H9 (cell line): Measurements from ENCODE around the gene RASSF7. TPM values are rescaled to one million over a fixed set of nuclear protein-coding genes. Genes with fewer than 3 reads are reported as not detected.

ENCODE experiments used
- DNase-seq: peaks from one replicate; pipeline ENCODE4 v3.0.0-alpha.2; 2017
- H2AFZ ChIP-seq: one replicate; pipeline ENCODE4 v1.6.1; 2013; ENCODE audit warnings: mild to moderate bottlenecking, low read length, control low read depth, moderate library complexity
- H2AK5ac ChIP-seq: 2 replicates; pipeline ENCODE4 v1.6.1; 2013; ENCODE audit warnings: low read length, control low read depth, mixed read lengths; ENCODE audit not compliant: insufficient read length
- H2BK120ac ChIP-seq: one replicate; pipeline ENCODE4 v1.6.1; 2013; ENCODE audit warnings: low read depth, mild to moderate bottlenecking, low read length, control low read depth, inconsistent platforms; ENCODE audit not compliant: poor library complexity, severe bottlenecking
- H2BK12ac ChIP-seq: 2 replicates; pipeline ENCODE4 v1.6.1; 2013; ENCODE audit warnings: low read length, control low read depth, mixed read lengths, low read depth; ENCODE audit not compliant: insufficient read length
- H2BK15ac ChIP-seq: 2 replicates; pipeline ENCODE4 v1.6.1; 2013; ENCODE audit warnings: low read depth, low read length, control low read depth
- H2BK20ac ChIP-seq: one replicate; pipeline ENCODE4 v1.6.1; 2013; ENCODE audit warnings: low read depth, mild to moderate bottlenecking, low read length, control low read depth, inconsistent platforms; ENCODE audit not compliant: poor library complexity, severe bottlenecking
- H2BK5ac ChIP-seq: 2 replicates; pipeline ENCODE4 v1.6.1; 2013; ENCODE audit warnings: low read length, control low read depth, mixed read lengths; ENCODE audit not compliant: insufficient read length
- H3K14ac ChIP-seq: 2 replicates; pipeline ENCODE4 v1.6.1; 2013; ENCODE audit warnings: low read length, control low read depth; ENCODE audit not compliant: insufficient read depth
- H3K18ac ChIP-seq: 2 replicates; pipeline ENCODE4 v1.6.1; 2013; ENCODE audit warnings: low read depth, mild to moderate bottlenecking, mixed read lengths, low read length, control low read depth; ENCODE audit not compliant: insufficient read length
- H3K23ac ChIP-seq: 2 replicates; pipeline ENCODE4 v1.6.1; 2013; ENCODE audit warnings: low read length, control low read depth, mixed read lengths, low read depth; ENCODE audit not compliant: insufficient read length
- H3K23me2 ChIP-seq: 2 replicates; pipeline ENCODE4 v1.6.1; 2013; ENCODE audit warnings: low read depth, mild to moderate bottlenecking, mixed read lengths, low read length, control low read depth; ENCODE audit not compliant: insufficient read length, poor library complexity, severe bottlenecking
- H3K27ac ChIP-seq: 2 replicates; pipeline ENCODE4 v1.5.1; 2013; ENCODE audit warnings: low read length, control low read depth, mixed read lengths, low read depth; ENCODE audit not compliant: insufficient read length
- H3K27me3 ChIP-seq: 2 replicates; pipeline ENCODE4 v1.6.1; 2013; ENCODE audit warnings: low read length, control low read depth, inconsistent platforms; ENCODE audit not compliant: insufficient read depth
- H3K4ac ChIP-seq: 2 replicates; pipeline ENCODE4 v1.6.1; 2013; ENCODE audit warnings: low read depth, mild to moderate bottlenecking, control low read depth, inconsistent platforms, low read length, moderate library complexity
- H3K4me1 ChIP-seq: 2 replicates; pipeline ENCODE4 v1.6.1; 2013; ENCODE audit warnings: low read length, control low read depth, inconsistent platforms; ENCODE audit not compliant: insufficient read depth
- H3K4me2 ChIP-seq: 2 replicates; pipeline ENCODE4 v1.6.1; 2013; ENCODE audit warnings: low read length, control low read depth, mixed read lengths; ENCODE audit not compliant: insufficient read length, insufficient read depth
- H3K56ac ChIP-seq: 2 replicates; pipeline ENCODE4 v1.6.1; 2013; ENCODE audit warnings: low read depth, mild to moderate bottlenecking, mixed read lengths, low read length, control low read depth; ENCODE audit not compliant: insufficient read length
- H3K79me1 ChIP-seq: 2 replicates; pipeline ENCODE4 v1.6.1; 2013; ENCODE audit warnings: low read depth, mild to moderate bottlenecking, moderate library complexity, low read length, control low read depth, inconsistent platforms; ENCODE audit not compliant: insufficient read depth, poor library complexity, severe bottlenecking
- H3K79me2 ChIP-seq: 2 replicates; pipeline ENCODE4 v1.6.1; 2013; ENCODE audit warnings: low read length, control low read depth, inconsistent platforms; ENCODE audit not compliant: insufficient read depth
- H3K9ac ChIP-seq: 2 replicates; pipeline ENCODE4 v1.6.1; 2013; ENCODE audit warnings: low read length, control low read depth, mixed read lengths; ENCODE audit not compliant: insufficient read length; ENCODE audit errors: extremely low read depth
- H3K9me3 ChIP-seq: one replicate; pipeline ENCODE4 v1.6.1; 2013; ENCODE audit warnings: low read depth, low read length, inconsistent platforms; ENCODE audit not compliant: control insufficient read depth
- H3T11ph ChIP-seq: one replicate; pipeline ENCODE4 v1.6.1; 2013; ENCODE audit warnings: mild to moderate bottlenecking, low read length, control low read depth, inconsistent platforms
- H4K20me1 ChIP-seq: one replicate; pipeline ENCODE4 v1.6.1; 2013; ENCODE audit not compliant: control insufficient read depth, insufficient read length, insufficient read depth
- H4K5ac ChIP-seq: 2 replicates; pipeline ENCODE4 v1.6.1; 2013; ENCODE audit warnings: low read depth, mild to moderate bottlenecking, mixed read lengths, low read length, control low read depth; ENCODE audit not compliant: insufficient read length
- H4K8ac ChIP-seq: replicated peaks from 2 replicates; pipeline ENCODE4 v1.6.1; 2013; ENCODE audit warnings: low read length, control low read depth, mixed read lengths, low read depth; ENCODE audit not compliant: insufficient read length
- H4K91ac ChIP-seq: 2 replicates; pipeline ENCODE4 v1.6.1; 2013; ENCODE audit warnings: low read depth, mild to moderate bottlenecking, moderate library complexity, mixed read lengths, low read length, control low read depth; ENCODE audit not compliant: insufficient read length
- H3K27ac Mint-ChIP-seq, 3 experiments: 2 replicates in 2 of 3; 3 replicates in 1 of 3; pipeline ENCODE4 v1.8.0; 2020 to 2021; ENCODE audit warnings: mixed read lengths in 3 of 3, mild to moderate bottlenecking in 1 of 3, moderate library complexity in 1 of 3
- H3K27me3 Mint-ChIP-seq: 2 replicates; pipeline ENCODE4 v1.8.0; 2021; ENCODE audit warnings: low read depth, mild to moderate bottlenecking, moderate library complexity, mixed read lengths
- H3K36me3 Mint-ChIP-seq, 3 experiments: 2 replicates in 2 of 3; 3 replicates in 1 of 3; pipeline ENCODE4 v1.8.0; 2020 to 2021; ENCODE audit warnings: low read depth in 3 of 3, mixed read lengths in 3 of 3; ENCODE audit not compliant: insufficient read depth in 1 of 3
- H3K4me1 Mint-ChIP-seq, 2 experiments: 2 replicates each; pipeline ENCODE4 v1.8.0; 2020; ENCODE audit warnings: mixed read lengths in 2 of 2
- H3K4me3 Mint-ChIP-seq, 2 experiments: 2 replicates in 1 of 2; 3 replicates in 1 of 2; pipeline ENCODE4 v1.8.0; 2020 to 2021; ENCODE audit warnings: mild to moderate bottlenecking in 2 of 2, mixed read lengths in 2 of 2, moderate library complexity in 1 of 2
- H3K9me3 Mint-ChIP-seq, 2 experiments: 2 replicates in 1 of 2; 3 replicates in 1 of 2; pipeline ENCODE4 v1.8.0; 2020; ENCODE audit warnings: mild to moderate bottlenecking in 2 of 2, mixed read lengths in 2 of 2, moderate library complexity in 1 of 2
- CTCF ChIP-seq: fragments of 200-600 bp; sonication (generic); conservative IDR thresholded peaks from 3 replicates; pipeline ENCODE4 v1.8.0; 2021; ENCODE audit warnings: antibody characterized with exemption, mild to moderate bottlenecking
- WGBS: extraction: QIAGEN DNeasy Blood & Tissue Kit; methylation state at CpG from one replicate; pipeline ENCODE4 v1.1.7; 2013; ENCODE audit warnings: missing lambda C conversion rate, low lambda C conversion rate, mixed read lengths; ENCODE audit not compliant: insufficient read length; ENCODE audit errors: extremely low coverage; 5-methylcytosine and 5-hydroxymethylcytosine counted together
- total RNA-seq: library from RNA; stranded (reverse); gene quantifications from 2 replicates; pipeline ENCODE4 v1.2.1, GENCODE V29; 2021

The RASSF7 gene
- total RNA-seq, 1 experiment from 2014 or later, result 26.3 TPM

- Histone ChIP-seq H2BK5ac (no peak overlapping the region), H4K20me1 (no peaks in the 10 kb centered on the region), H3K56ac (no peak overlapping the region), H3K18ac (no peak overlapping the region), H2BK20ac (no peak overlapping the region), H3K4me1 (no peaks in the 10 kb centered on the region), H2AK5ac (no peak overlapping the region), H3K79me2 (no peaks in the 10 kb centered on the region), H4K5ac (no peak overlapping the region), H3K27me3 (no peaks in the 10 kb centered on the region), H4K91ac (no peak overlapping the region), H2BK15ac (no peak overlapping the region), H3K23ac (no peak overlapping the region), H3K9ac (no peak overlapping the region), H3K4ac (no peak overlapping the region), H3K23me2 (no peaks in the 10 kb centered on the region), H3K27ac (no peak overlapping the region), H3K14ac (no peak overlapping the region), H2AFZ (no peak overlapping the region), H3K79me1 (no peaks in the 10 kb centered on the region), H3K4me2 (no peak overlapping the region), H3K9me3 (no peaks in the 10 kb centered on the region), H2BK12ac (no peak overlapping the region), H3T11ph (no peak overlapping the region), H2BK120ac (no peak overlapping the region), H4K8ac (no peak overlapping the region)
- Mint-ChIP-seq H3K9me3 (peaks cover 0 to 2% of the 10 kb centered on the region in 2 experiments; a peak in 2 of 5 replicates), H3K36me3 (peaks cover 2 to 7% (median 5%) of the 10 kb centered on the region in 3 experiments; a peak in 5 of 7 replicates), H3K27me3 (peaks cover 3% of the 10 kb centered on the region; the same call in 1 of the 2 replicates), H3K4me1 (peaks cover 3 to 5% of the 10 kb centered on the region in 2 experiments; a peak in 2 of 4 replicates), H3K4me3 (no peak overlapping the region), H3K27ac (no peak overlapping the region)
- DNase-seq, result no peak
- WGBS, result no CpG with 5 or more reads among the region's 11 CpGs
- TF ChIP-seq CTCF, result no peak
Measured at GRCh38 chr11:545171-545570, 15.6 kb upstream of the RASSF7 start.
